IPS DF 4.7 (cell line): ENCODE data around the gene HMG20B.
A peak's percentile ranks its signal among the peaks of the same experiment; 100 is the strongest.
"Not testable (repeated sequence)": the region's sequence is repeated elsewhere in the genome, so short reads cannot be mapped to it uniquely, and the experiment has no call there.

Source experiments
- DNase-seq: peaks from one replicate; pipeline ENCODE4 v3.0.0-alpha.2; 2013; ENCODE audit warnings: low spot score; ENCODE audit errors: extremely low read depth

The HMG20B gene

DNA sequence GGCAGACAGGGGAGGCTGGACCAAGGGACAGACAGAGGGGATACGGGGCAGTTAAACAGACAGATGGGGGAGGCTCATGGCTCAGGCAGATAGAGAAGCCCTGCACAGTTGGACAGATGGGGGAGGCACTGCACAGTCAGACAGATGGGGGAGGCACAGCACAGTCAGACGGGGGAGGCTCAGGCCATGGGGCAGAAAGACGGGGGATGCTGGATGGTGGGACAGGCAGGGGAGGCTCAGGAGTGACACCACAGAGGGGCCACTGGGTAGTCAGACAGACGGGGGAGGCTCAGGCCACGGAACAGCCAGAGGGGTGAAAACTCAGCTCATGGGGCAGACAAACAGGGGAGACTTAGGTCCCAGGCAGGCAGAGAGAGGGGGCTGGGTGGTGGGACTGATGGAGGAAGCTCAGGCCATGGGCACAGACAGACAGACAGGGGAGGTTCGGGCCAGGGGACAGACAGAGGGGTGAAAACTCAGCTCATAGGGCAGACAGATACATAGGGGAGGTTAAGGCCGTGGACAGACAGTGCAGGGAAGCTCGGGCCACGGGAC lies 16.2 kb upstream of the HMG20B start:
- no peak for DNase-seq

DNA sequence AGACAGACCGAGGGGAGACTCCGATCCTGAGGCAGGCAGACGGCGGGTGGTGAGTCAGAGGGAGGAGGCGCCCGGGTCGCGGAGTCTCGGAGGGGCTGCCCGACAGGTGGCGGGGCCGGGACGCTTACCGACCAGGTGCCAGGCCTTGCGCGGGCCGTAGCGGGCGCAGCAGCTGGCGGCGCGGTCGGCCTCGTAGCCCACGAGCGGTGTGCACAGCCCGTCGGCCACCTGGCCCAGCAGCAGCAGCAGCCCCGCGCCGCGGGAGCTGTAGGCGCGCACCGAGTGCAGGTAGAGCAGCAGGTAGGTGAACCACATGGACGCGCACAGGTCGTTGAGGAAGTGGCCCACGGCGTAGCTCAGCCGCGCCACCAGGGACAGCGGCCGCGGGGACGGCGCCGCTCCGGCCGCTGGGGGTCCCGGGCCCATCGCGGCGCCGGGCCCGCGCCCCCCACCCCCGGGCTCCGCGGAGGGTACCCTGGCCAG lies 15.7 kb upstream of the HMG20B start:
- no peak for DNase-seq

DNA sequence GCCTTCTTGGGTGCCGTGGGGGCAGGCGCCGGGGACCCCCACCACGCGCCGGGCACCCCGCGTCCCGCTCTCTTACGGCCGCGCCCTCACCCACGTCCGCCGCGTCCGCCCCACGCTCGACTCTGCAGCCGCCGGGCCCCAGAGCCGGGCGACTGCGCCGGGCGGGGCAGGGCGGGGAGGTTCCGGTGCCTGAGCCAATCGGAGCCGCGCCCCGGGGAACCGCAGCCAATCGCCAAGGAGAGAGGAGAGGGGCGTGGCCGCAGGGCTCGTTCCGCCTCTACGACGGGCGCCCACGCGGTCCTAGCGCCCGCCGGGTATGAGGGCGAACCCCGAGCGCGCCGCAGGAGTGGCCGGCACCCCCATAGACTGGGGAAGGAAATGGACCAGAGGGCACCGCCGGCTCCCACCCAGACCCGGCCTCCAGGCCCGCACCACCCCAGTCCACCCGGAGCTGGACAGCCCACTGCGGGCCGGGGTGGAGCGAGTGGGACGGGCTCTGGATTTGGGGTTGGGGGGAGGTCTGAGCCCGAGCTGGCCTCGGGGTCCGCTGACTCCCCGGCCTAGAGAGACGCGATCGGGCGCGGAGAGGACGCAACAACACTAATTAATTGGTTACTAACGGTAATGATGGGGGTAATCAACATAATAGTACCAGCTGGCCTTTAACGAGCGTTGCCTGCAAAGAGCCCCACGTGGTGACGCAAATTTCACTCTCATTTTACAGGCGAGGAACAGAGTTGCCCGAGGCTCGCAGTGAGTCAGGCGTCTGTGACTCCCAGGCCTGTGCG lies 15.1 kb upstream of the HMG20B start, which contains the start of gene MFSD12:
Gene MFSD12 (minus strand): TSS at position 126 of the 788 bp plus-strand sequence. CDS start 183 bp downstream, outside the sequence.
- no peak for DNase-seq

DNA sequence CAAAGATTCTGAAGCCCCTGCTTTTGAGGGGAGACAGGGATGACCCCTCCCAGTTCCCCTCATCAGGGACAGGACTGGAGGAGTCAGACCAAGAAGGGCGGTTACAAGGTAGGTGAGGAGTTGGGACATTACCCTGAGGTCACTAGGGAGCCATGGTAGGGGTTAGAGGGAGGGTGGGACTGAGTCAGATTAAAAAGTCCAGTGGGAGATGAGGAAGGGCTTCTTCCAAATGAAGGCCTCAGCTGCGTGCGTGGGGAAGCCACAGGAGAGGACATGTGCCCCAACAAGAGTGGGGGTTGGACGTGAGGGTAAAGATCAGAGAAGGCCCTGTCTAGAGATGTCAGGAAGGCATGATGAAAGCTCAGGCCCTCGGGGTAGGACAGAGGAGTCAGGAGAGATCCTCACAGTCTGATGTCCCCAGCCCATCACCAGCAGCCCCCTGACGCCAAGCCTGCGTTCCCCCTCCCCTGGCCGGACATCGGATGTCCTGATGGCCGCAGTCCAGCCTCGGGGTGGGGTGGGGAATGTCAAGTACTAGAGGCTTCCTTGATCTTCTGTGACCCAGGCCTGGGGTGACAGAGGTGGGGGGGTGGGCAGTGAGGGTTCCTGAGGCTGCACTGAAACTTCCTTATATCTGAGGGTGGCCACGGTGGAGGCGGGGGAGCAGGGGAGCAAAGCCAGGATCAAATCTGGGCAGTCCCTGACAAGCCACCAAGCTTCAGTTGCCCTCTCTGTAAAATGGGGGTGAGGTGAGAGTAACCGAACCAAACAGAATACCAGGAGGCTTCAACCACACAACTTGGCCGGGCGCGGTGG lies 8.8 kb upstream of the HMG20B start:
- DNase-seq = no peak

DNA sequence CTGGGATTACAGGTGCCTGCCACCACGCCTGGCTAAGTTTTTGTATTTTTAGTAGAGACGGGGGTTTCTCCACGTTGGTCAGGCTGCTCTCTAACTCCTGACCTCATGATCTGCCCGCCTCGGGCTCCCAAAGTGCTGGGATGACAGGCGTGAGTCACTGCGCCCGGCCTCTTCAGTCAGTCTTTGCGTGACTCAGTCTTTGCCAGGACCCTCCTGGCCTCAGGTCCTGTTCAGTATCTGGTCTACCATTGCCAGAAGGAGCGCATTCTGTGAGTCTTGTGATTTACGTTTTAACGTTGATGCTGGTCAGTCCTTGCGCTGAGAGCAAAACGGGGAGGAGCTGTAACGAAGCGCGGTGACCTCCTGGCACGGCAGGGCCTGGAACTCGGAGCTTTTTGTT lies 7.6 kb upstream of the HMG20B start:
- DNase-seq = no peak

DNA sequence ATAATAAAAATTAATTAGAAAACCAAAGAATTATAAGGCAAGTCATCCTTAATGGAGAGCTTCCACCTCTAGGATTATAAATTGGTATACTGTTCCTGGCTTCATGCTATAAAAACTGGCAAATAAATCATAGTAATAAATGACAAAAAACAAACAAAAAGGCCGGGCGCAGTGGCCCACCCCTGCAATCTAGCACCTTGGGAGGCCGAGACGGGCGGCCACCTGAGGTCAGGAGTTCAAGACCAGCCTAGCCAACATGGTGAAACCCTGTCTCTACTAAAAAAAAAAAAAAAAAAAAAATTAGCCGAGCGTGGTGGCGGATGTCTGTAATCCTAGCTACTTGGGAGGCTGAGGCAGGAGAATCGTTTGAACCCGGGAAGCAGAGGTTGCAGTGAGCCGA lies 2.7 kb upstream of the HMG20B start:
- DNase-seq = not testable (repeated sequence)

DNA sequence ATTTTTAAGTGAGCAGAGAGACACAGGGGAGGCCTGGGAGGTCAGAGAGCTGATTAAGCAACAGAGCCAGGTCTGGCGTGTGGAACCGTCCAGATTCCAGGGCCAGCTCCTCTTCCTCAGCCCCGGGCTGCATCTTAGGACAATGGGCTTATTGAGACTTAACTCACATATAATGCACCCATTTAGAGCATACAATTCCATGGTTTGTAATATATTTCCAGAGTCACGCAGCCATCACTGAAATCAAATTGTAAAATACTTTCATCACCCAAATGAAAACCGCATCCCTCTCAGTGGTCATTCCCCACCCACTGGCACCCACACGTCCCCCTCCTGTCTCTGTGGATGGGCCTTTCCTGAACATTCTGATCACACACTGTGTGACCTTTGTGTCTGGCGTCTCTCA lies 2.1 kb upstream of the HMG20B start:
- no peak for DNase-seq

DNA sequence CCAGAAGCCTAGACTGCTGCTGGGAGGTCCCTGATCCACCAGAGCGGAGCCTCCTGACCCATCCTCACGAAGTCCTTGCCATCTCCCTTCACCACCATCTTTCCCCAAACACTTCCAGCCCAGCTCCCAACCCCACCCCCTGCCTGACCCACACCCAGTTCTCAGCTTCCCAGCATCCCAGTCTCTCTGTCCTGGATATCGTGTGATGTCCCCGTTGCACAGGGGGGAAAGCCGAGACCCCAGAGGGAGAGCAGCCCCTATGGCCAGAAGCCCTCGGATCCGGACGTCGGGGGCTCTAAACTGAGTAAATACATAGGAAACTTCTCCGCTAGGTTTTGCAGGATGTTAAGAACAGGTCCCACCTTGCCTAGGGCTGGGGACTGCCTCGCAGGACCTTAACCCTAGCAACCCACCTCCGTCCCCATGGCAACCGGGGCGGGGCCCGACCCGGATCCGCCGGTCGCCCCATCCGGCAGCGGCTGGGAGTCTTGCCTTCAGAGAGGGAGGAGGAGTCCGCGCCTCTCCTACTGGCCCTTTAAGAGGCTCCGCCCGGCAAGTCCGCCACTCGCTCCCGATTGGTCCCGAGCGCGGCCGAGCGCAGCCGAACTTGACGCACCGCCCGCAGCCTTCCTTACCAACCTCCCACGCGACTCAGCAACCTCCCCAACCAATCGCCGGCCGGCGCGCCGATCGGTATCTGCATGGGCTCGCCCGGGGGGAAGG lies 451 bp upstream of the HMG20B start:
- DNase-seq = peak; percentile 96

DNA sequence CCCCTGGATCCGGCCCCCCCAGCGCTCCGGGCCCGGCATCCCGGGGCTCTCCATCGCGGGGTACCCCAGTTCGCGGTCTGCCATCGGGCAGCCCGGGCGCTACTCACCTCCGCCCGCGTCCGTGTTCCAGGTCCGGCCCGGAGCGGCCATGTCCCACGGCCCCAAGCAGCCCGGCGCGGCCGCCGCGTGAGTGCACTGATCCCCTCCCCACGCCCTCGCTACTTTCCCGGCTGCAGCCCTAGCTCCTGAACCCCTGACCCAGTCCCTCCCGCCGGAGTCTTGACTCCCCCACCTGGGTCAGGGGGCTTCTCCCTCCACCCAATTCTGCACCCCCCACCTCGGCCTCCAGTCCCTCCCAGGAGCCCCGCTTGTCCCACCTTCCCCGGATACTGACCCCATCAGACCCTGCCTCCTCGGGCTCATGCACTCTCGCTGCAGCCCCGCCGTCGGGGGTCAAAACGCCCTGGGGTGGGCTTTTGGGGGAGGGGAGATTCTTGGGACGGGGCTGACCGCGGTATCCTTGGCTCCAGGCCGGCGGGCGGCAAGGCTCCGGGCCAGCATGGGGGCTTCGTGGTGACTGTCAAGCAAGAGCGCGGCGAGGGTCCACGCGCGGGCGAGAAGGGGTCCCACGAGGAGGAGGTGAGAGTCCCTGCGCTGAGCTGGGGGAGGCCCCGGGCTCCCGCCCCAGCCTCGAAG lies 566 bp downstream of the HMG20B start:
- no peak for DNase-seq

DNA sequence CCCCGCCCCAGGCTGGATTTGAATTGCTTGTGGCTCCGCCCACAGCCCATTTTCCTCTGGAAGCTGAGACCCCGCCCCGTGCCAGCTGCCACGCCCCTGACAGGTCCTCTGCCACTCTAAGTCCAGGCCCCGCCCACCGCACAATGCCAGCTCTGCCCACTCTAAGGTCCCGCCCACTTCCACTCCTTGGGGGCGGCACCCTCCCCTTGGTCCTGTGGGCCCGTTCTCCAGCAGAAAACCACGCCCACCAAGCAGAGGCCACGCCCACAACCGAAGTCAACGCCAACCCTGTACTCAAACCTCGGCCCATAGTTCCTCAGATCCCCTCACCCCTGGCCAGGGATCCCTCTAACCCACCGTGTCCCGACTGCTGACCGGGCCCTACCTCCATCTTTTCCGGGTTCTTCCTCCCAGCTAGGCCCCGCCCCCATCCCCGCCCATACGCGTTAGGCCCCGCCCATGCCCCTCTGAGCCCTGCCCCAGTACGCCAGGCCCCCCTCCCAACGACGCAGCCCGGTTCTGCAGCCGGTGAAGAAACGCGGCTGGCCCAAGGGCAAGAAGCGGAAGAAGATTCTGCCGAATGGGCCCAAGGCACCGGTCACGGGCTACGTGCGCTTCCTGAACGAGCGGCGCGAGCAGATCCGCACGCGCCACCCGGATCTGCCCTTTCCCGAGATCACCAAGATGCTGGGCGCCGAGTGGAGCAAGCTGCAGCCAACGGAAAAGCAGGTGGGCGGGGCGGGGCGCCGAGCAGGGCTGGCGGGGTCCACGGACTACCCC lies 1.3 kb downstream of the HMG20B start:
- DNase-seq = no peak

DNA sequence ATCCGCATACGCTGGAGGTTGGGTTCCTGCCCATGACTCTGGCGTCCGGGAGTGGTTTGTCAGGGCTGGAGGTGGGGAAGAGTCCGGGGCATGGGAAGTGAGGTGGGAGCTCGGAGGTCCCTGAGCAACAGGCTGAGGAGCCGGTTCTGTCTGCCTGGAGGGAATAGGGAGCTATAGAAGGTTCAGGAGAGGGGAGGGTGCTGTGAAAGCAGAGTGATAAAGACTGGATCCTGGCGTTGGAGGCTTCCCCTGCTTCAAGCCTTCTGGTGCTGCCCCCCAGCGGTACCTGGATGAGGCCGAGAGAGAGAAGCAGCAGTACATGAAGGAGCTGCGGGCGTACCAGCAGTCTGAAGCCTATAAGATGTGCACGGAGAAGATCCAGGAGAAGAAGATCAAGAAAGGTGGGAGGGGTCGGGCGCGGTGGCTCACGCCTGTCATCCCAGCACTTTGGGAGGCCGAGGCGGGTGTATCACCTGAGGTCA lies 2.6 kb downstream of the HMG20B start:
- no peak for DNase-seq

DNA sequence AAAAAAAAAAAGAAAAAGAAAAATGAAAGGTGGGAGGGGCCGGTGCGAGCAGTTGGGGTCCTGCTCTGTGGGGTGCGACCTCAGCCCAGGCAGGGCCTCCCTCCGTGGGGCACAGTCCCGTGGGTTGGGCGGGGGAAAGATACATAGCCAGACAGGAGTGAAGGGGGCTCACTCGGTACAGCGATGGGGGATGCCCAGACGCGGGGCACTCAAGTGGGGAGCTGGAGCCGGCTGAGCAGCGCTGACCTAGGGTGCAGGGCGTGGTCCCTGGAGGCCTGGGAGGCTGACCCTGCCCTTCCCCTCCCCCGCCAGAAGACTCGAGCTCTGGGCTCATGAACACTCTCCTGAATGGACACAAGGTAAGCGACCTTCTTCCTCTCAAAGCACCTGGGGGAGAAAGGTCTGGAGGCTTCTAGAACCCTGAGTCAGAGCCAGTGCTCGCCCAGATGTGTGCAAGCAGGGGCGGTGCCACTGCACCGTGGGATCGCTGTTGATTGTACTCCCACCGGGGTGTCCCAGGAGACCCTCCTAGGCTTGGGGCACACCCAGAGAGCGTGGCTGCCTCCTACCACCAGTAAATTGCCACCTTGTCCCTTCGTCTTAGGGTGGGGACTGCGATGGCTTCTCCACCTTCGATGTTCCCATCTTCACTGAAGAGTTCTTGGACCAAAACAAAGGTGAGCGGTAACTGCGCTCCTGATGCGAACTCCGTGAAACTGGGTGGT lies 3.4 kb downstream of the HMG20B start:
- DNase-seq = no peak

DNA sequence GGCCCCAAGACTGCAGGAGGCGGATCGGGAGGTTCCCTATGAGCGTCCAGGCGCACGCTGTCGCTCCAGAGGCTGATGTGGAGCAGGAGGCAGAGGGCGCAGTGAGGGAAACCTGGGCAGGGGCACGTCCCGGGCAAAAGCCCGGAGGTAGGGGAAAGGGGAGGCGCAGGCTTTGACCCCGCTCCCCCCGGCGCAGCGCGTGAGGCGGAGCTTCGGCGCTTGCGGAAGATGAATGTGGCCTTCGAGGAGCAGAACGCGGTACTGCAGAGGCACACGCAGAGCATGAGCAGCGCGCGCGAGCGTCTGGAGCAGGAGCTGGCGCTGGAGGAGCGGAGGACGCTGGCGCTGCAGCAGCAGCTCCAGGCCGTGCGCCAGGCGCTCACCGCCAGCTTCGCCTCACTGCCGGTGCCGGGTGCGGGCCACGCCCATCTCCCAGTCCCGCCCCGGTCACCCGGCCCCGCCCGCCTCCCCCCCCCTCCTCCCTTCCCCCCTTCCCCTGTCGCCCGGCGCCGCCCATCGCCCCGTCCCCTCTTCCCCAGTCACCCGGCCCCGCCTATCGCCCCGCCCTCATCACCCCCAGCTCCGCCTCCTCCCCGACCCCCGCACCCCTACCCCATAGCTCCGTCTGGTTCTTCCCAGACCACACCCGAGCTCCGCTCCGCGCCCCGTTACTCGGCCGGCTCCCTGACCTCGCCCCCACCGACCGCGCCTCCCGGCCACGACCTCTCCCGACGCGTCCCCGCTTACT lies 4.1 kb downstream of the HMG20B start:
- DNase-seq = no peak

DNA sequence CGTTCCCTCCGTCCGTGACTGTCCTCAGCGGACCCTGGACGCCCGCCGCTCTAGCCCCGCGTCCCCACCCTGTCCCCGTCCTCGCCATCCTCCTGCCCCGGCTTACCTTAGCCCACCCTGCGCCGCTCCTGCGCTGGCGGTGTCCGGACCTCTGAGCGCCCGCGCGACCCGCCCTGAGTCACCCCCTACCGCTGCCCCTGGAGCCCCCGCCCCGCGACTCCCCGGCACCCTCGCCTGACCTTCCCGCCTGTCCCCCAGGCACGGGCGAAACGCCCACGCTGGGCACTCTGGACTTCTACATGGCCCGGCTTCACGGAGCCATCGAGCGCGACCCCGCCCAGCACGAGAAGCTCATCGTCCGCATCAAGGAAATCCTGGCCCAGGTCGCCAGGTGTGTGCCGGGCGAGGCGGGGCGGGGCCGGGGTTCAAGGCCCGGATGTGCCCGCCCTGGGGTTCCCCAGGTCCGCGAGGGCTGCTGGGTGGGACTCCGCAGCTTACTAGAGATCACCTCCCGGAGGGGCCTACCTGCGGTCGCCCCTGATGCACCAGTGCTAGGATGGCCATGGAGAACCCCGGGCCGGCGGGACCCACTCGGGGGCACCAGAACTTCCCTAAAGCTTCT lies 5.1 kb downstream of the HMG20B start:
- DNase-seq = no peak

DNA sequence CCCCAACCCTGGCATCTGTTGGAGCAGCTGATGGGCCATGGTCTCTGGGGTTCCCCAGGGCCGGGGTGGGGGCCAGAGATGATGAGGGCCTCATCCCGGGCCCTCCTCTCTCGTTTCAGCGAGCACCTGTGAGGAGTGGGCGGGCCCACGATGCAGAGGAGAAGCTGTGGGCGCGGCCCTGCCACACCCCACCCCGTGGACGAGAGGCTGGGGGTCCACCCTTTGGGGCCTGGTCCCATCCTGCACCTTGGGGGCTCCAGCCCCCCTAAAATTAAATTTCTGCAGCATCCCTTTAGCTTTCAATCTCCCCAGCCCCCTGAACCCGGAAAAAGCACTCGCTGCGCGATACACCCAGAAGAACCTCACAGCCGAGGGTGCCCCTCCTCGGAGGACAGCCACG lies 5.6 kb downstream of the HMG20B start:
- DNase-seq = no peak

DNA sequence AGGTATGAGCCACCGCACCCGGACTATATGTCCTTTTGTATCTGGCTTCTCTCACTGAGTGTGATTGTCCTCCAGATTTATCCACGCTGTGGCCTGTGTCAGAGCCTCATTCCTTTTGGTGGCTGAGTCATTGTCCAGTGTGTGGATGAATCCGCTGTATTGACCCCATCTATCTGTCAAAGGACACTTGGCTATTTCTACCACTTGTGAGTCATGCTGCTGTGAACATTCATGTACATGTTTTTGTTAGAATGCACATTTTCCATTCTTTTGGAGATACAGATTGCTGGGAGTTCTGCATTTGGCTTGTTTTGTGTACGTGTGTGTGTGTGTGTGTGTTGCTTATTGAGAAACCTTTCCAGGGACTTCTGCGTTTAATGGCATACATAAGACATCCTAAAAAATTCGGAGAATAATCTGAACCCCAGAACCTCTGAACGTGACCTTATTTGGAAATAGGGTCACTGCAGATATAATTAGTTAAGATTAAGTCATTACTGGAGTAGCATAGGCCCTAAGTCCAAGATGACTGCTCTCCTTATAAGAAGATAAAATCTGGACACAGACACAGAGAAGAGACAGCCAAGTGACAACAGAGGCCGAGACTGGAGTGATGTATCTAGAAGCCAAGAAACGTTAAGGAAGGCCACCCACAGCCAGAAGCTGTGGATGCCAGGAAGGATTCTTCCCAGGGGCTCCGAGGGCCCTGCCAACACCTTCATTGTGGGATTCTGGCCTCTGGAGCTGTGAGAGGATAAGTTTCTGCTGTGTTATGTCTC lies 7.6 kb downstream of the HMG20B start:
- DNase-seq = no peak

DNA sequence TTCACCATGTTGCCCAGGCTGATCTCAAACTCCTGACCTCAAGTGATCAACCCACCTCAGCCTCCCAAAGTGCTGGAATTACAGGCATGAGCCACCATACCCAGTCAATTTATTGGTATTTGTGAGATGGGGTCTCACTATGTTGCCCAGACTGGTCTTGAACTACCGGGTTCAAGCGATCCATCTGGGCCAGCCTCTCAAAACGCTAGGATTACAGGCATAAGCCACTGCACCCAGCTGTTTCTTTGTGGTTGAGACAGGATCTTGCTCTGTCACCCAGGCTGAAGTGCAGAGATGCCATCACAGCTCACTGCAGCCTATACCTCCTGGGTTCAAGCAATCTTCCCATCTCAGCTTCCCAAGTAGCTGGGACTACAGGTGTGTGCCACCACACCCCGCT lies 9.0 kb downstream of the HMG20B start:
- not testable (repeated sequence) for DNase-seq
